G401 (cell line): ENCODE data around the gene TTLL9. TPM values are rescaled to one million over a fixed set of nuclear protein-coding genes. Genes with fewer than 3 reads are reported as not detected.
A peak's percentile ranks its signal among the peaks of the same experiment; 100 is the strongest.

ENCODE experiments used
- DNase-seq: peaks from one replicate; pipeline ENCODE4 v3.0.0-alpha.2; 2015; ENCODE audit warnings: low spot score
- in situ Hi-C: cut with HindIII; loops from 2 replicates; pipeline ENCODE4 v1.10.0; 2016; ENCODE audit warnings: low sequenced_read_pairs, mixed read lengths
- total RNA-seq: library from RNA; depleted of rRNA; stranded (reverse); fragments of >200 nt; shearing (Covaris generic); gene quantifications from 2 replicates; pipeline ENCODE4 v1.2.3, GENCODE V29; 2014

The TTLL9 gene
- total RNA-seq, 1 experiment from 2014 or later: 2.0 TPM

- in situ Hi-C loops: no loop called here
- peak; percentile 75 for DNase-seq
Observed at GRCh38 chr20:31835977-31836852, 34.2 kb upstream of the TTLL9 start.

DNA sequence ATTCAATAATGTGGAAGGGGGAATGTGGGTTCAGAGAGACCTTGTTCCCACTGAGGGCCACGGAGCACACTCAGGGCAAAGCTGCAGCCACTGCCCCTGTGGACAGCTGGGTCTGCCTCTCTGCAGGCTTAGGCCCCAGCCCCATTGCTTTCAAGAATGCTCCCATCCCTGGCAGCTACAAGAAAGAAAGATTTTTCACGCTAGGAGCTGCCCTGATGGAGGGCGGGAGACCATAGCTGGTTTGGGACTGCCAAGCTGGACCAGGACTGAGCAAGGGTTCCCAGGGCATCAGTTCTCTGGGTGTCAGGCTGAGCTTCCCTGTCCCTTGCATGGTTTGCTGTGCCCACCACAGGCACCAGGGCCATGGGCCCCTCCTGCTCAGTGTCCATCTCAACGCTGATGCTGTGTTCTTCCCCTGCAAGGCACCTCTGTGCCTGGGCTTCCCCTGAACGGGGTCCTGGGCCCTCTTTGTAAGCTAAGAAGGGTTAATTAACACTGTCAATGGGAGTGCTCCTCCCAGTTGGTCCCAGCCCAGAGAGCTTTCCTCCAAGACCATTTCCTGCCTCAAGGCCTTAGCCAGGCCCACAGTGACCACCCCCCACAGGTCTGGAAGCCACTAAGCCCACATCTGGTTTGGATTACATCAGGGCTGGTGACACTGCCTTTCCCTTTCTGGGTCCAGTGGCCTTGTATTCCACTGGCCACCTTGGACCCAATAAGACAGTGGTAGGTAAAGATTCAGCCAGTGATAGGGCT lies 33.4 kb upstream of the TTLL9 start:
- in situ Hi-C loops: no loop called here
- no peak for DNase-seq

- DNase-seq: no peak
- in situ Hi-C loops: no loop called here
Observed at GRCh38 chr20:31837896-31838397, 32.5 kb upstream of the TTLL9 start.

DNA sequence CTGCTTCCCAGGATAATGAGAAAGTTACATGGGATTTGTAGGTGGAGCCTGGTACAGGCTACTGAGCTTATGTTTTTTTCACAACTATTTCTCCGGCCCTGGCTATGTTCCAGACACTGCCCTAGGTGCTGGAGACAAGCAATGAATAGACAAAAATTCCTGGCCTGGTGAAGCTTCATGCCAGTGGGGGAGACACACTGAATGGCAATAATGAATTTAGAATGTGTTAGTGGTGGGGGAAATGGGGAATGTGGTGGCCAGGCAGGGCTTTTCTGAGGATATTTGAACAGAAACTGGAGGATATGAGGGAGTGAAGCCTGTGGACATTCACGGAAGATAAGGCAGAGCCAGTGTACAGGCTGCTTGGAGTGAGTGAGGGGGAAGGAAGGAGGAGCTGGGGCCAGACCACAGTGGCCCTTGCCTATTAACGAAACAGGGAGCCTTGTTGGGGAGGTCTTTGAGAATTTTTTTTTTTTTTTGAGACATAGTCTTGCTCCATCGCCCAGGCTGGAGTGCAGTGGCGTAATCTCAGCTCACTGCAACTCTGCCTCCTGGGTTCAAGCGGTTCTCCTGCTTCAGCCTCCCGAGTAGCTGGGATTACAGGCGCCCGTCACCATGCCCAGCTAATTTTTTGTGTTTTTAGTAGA lies 31.7 kb upstream of the TTLL9 start:
- DNase-seq: no peak
- in situ Hi-C loops: no loop called here

DNA sequence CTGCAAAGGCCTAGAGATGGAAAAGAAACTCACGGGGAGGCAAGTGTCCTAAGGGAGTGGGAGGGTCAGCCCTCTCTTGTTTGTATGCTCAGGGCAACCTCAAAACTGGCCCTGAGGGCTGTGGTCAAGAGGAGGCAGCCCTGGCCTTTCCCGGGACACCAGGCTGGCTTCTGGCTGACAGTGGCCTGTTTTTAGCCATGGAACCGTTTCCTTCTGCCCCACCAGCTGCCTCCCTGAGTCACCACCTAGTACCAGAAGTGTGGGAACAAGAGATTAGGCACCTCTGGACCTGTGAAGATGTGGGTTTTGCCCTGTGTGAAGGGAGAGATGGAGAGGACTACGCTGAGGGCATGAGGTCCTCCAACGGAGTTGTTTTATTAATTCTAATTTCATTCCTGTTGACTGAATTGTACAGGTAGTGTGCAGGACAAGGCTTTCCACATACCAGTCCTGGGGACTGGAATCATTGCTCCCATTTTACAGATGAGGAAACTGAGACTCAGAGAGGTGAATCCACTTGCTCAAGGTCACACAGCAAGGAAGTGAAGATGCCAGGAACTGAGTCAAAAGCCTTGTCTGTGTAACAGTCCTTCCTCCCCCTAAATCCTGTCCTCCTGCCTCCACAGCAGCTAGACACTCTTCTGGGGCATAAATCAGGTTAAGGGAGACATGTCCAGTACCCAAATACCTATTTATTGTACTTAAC lies 30.5 kb upstream of the TTLL9 start:
- in situ Hi-C loops: no loop called here
- no peak for DNase-seq

GRCh38 chr20:31840906-31841816 lies 29.3 kb upstream of the TTLL9 start:
- in situ Hi-C loops: no loop called here
- DNase-seq: no peak

GRCh38 chr20:31841928-31842327 lies 28.5 kb upstream of the TTLL9 start:
- DNase-seq: no peak
- in situ Hi-C loops: no loop called here

DNA sequence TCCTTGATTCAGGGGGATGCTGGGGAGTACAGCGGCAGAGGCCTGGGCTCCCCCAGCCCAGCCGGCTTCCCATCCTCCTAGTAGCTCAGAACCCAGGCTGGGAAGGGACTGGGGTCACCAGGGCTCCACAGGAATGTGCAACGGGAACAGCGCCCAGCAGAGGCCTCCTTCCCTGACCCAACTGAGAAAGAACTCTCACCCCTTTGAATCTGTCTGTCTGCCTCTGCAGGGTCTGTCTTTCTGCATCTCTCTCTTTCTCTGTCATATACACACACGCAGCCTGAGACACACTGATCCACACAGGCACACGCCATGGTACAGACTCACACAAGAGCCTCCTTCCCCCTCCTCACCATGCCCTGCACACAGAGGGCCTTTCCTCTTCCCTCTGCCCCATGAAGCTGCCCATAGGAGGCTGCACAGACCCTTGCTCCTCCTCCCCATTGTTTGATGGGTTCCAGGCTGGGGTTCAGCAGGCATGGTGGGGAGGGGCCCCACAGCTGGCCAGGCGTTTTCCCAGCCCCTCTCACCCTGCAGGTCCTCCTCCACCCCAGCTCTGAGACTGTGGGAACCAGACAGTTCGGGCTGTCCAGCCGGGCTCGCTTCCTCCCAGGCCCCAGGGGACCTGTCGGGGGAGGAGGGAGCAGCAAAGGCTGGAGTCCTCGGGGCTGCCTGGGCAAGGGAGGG lies 27.8 kb upstream of the TTLL9 start:
- no peak for DNase-seq
- in situ Hi-C loops: no loop called here

GRCh38 chr20:31843288-31843687 lies 27.1 kb upstream of the TTLL9 start:
- no peak for DNase-seq
- in situ Hi-C loops: no loop called here

DNA sequence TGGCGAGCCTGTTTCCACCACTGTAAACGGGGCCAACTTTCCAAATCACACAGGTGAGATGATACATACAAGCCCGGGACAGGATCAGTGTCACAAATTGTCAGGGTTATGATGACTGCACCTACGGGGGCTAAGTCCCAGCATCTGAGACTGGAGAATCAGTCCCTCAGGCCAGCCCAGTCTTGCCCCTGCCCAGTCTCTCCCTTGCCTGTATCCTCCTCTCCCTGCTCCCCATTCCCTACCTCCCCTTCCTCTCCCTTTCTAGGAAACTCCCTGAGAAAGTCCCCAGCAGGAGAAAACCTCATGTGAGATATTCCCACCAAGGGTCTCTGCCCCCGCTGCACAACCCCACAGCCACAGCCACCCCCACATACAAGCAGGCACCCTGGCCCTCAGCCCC lies 26.6 kb upstream of the TTLL9 start:
- in situ Hi-C loops: no loop called here
- DNase-seq: no peak

GRCh38 chr20:31844737-31845299 lies 25.6 kb upstream of the TTLL9 start:
- DNase-seq: no peak

DNA sequence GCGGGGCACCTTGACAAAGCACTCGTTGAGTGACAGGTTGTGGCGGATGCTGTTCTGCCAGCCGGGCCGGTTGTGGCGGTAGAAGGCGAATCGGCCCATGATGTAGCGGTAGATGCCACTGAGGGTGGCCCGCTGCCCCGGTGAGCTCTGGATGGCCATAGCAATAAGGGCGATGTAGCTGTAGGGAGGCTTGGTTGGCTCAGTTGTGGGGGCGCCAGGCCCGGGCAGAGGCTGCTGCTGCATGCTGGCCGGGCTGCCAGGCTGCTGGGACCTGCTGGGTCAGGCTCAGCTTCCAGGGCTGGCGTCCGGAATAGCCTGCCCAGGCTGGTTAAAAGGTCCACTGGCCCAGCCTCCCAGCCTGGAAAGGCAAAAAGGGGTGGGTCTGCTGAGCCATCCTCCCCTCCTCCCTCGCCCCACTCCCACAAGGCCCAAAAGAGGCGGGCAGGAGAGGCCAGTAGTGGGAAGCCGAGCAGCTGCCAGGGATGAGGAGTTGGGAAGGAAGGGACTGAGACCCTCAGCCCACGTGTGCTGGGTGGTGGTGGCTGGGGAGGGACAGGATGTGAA lies 25.1 kb upstream of the TTLL9 start, which contains the start of gene FOXS1:
Gene FOXS1 (minus strand): TSS at position 305 of the 564 bp plus-strand sequence. CDS start 62 bp downstream, at position 243.
- in situ Hi-C loops: no loop called here
- peak; percentile 64 for DNase-seq

More at GRCh38 chr20:31844737-31845299, 25.6 kb upstream of the TTLL9 start:
- in situ Hi-C loops: no loop called here

DNA sequence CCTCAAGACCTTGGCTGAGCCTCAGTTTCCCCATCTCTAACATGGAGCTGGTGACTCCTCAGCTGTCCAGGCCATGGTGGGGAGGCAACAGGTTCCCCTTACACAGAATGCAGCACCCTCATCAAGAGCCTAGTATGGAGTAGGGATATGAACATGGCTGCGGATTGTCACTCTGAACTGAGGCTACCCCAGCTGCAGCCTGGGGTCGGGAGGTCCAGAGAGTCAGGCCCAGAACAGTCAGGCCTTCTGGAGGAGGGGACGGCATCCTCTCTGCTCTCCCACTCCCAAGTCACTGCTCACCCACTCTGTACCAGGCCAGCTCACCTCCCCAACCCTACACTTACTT lies 23.7 kb upstream of the TTLL9 start:
- no peak for DNase-seq
- in situ Hi-C loops: no loop called here

DNA sequence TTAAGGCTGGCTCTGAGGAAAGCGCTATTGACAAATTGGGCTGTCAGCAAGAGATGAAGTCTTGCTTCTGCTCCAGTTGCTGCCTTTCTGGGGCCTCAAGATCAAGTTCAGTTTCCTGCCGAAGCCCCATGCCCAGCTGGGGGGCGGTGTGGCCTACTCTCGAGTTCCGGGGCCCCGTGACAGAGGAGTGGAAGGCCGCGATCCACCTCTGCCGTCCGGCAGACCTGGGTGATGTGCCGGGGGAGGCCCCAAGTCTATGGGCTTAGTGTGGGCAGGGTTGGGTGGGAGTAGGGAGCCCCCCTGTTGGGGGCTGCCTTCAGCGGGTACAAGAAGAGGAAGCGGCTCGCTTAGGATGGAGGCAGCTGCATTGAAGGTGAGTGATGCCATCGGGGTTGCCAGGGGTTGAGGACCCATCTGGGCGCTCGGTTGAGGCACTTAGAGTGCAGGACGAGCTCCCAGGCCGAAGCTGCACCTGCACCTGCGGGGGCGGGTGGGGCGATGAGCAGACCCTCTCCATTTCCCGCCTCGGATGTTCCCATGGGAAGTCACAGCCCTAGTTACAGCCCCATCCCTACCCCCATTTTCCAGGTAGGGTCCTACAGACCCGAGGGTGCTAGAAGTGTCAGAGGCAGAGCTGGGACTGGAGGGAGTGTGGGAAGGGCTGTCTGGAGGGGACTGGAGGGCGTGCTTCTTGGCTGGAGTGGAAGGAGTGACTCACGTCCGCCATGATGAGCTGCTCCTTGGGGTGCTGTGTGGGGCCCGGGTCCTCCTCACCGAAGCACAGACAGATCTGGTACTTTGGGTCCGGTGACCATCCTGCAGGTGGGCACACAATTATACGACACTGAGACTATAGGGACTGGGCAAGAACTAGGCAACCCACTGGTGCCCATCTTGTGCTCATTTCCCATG lies 22.1 kb upstream of the TTLL9 start:
- in situ Hi-C loops: no loop called here
- no peak for DNase-seq

DNA sequence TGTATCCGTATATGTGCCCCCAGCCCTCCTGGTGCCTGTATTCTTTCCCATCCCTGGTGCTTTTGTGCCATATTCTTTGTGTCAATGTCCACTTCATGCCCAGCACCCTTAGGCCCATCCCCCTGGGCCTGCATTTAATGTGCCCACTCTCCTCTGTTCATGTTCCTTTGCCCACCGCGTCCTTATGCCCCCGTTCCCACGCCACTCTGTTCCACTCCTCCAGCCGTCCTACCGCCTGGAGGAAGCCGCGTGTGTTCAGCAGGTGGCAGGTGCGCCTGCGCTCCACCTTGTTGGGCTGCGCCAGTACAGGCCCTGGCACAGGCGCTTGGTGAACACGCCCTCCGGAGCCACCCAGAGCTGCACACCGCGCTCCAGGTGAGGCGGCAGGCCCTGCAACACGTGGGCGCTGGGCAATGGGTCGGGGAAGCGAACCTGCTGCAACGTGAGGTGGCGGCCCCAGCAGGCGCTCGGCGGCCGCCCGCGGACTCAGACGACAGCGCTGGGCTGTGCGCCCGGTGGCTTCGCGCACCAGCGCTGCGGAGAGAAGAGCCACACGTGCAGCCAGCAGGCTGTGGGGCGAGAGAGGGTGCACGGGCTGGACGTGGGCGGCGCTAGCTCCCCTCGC lies 21.0 kb upstream of the TTLL9 start:
- DNase-seq: peak; percentile 50
- in situ Hi-C loops: no loop called here
